Chondrocyte (in vitro differentiated cells): ENCODE results near the gene PTPN2. TPM values are rescaled to one million over a fixed set of nuclear protein-coding genes. Genes with fewer than 3 reads are reported as not detected.

ENCODE experiments used
- DNase-seq: peaks from one replicate; pipeline ENCODE4 v3.0.0; 2021; ENCODE audit warnings: mixed read lengths, low spot score
- H3K27ac Mint-ChIP-seq: one replicate; pipeline ENCODE4 v1.8.0; 2021; ENCODE audit warnings: mild to moderate bottlenecking, moderate library complexity, mixed read lengths; ENCODE audit not compliant: unreplicated experiment
- H3K27me3 Mint-ChIP-seq: 2 replicates; pipeline ENCODE4 v1.8.0; 2021; ENCODE audit warnings: low read depth, mixed read lengths
- H3K36me3 Mint-ChIP-seq: 2 replicates; pipeline ENCODE4 v1.8.0; 2021; ENCODE audit warnings: low read depth, mixed read lengths
- H3K4me1 Mint-ChIP-seq: 2 replicates; pipeline ENCODE4 v1.8.0; 2021; ENCODE audit warnings: low read depth, mild to moderate bottlenecking, mixed read lengths
- H3K4me3 Mint-ChIP-seq: one replicate; pipeline ENCODE4 v1.8.0; 2021; ENCODE audit warnings: mild to moderate bottlenecking, moderate library complexity, mixed read lengths; ENCODE audit not compliant: unreplicated experiment
- H3K9me3 Mint-ChIP-seq: 2 replicates; pipeline ENCODE4 v1.8.0; 2021; ENCODE audit warnings: low read depth, mixed read lengths
- total RNA-seq: library from RNA; stranded (reverse); gene quantifications from 3 replicates; pipeline ENCODE4 v1.2.1, GENCODE V29; 2021
- TF ChIP-seq, protein P1 (sequence below): fragments of 200-600 bp; sonication (generic); IDR thresholded peaks from 2 replicates; pipeline ENCODE4 v1.5.0; 2021; ENCODE audit warnings: antibody characterized with exemption, mild to moderate bottlenecking, moderate library complexity

PTPN2 gene
- total RNA-seq, 1 donor from 2014 or later, result 22.2 TPM

- Mint-ChIP-seq H3K27ac (no peak overlapping the region), H3K36me3 (no peaks in the 10 kb centered on the region), H3K27me3 (no peaks in the 10 kb centered on the region), H3K4me1 (peaks cover 11% of the 10 kb centered on the region), H3K9me3 (no peaks in the 10 kb centered on the region), H3K4me3 (no peak overlapping the region)
- no peak for DNase-seq
- TF ChIP-seq, protein P1, sequence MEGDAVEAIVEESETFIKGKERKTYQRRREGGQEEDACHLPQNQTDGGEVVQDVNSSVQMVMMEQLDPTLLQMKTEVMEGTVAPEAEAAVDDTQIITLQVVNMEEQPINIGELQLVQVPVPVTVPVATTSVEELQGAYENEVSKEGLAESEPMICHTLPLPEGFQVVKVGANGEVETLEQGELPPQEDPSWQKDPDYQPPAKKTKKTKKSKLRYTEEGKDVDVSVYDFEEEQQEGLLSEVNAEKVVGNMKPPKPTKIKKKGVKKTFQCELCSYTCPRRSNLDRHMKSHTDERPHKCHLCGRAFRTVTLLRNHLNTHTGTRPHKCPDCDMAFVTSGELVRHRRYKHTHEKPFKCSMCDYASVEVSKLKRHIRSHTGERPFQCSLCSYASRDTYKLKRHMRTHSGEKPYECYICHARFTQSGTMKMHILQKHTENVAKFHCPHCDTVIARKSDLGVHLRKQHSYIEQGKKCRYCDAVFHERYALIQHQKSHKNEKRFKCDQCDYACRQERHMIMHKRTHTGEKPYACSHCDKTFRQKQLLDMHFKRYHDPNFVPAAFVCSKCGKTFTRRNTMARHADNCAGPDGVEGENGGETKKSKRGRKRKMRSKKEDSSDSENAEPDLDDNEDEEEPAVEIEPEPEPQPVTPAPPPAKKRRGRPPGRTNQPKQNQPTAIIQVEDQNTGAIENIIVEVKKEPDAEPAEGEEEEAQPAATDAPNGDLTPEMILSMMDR, result no peak
Measured at GRCh38 chr18:12754511-12754910, 129.5 kb downstream of the PTPN2 start.

DNA sequence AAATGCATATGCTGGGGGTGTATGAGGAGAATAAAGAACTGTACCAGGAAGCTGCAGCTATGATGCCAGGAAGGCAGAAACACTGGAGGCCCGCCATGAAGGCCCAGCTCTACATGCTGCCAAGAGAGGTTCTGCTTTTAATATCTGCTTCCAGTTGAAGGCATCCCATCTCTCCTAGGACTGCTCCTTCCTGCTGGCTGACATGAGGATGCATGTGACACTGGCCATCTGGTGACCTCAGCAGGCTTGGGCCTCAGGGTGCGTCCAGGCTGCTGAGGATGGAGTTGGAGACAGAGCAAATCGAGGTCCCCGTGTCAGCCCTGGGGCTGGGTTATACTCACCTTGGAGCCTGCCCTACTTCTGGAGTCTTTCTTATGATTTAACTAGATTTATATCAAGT is 132.1 kb downstream of the PTPN2 start:
- Mint-ChIP-seq H3K9me3 (no peaks in the 10 kb centered on the region), H3K27ac (no peak overlapping the region), H3K27me3 (no peaks in the 10 kb centered on the region), H3K36me3 (no peaks in the 10 kb centered on the region), H3K4me1 (peaks cover 26% of the 10 kb centered on the region), H3K4me3 (no peak overlapping the region)
- DNase-seq, result no peak
- TF ChIP-seq, protein P1, result no peak

DNA sequence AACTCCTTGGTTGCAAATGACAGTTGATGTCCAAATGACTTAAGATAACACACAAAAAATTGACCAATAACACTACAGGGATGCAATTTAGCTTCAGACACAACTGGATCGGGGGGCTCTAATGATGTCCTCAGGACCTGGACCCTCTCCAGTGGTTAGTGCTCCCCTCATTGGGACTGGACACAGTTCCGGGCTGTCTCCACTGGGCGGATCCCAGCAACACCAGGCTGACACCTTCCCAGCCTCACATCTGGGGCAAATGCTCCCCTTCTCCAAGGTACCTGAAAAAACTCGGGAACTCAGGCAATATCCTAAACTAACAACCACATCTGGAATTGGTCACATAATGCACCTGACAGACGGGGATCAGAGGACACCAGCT is 132.5 kb downstream of the PTPN2 start:
- no peak overlapping the region for H3K4me3 Mint-ChIP-seq
- no peak for DNase-seq
- peaks cover 26% of the 10 kb centered on the region for H3K4me1 Mint-ChIP-seq
- TF ChIP-seq, protein P1, result no peak
- no peaks in the 10 kb centered on the region for H3K27me3 Mint-ChIP-seq
- H3K27ac Mint-ChIP-seq, result no peak overlapping the region
- H3K9me3 Mint-ChIP-seq, result no peaks in the 10 kb centered on the region
- no peaks in the 10 kb centered on the region for H3K36me3 Mint-ChIP-seq

GRCh38 chr18:12750715-12751502 is 133.1 kb downstream of the PTPN2 start:
- no peaks in the 10 kb centered on the region for H3K36me3 Mint-ChIP-seq
- no peak for DNase-seq
- no peak overlapping the region for H3K4me3 Mint-ChIP-seq
- no peak overlapping the region for H3K27ac Mint-ChIP-seq
- no peaks in the 10 kb centered on the region for H3K27me3 Mint-ChIP-seq
- H3K9me3 Mint-ChIP-seq, result no peaks in the 10 kb centered on the region
- peaks cover 26% of the 10 kb centered on the region for H3K4me1 Mint-ChIP-seq
- TF ChIP-seq, protein P1, result no peak

GRCh38 chr18:12750076-12750714 is 133.8 kb downstream of the PTPN2 start:
- no peaks in the 10 kb centered on the region for H3K27me3 Mint-ChIP-seq

More at GRCh38 chr18:12750076-12750714, 133.8 kb downstream of the PTPN2 start:
- Mint-ChIP-seq H3K4me3 (no peak overlapping the region), H3K9me3 (no peaks in the 10 kb centered on the region), H3K36me3 (no peaks in the 10 kb centered on the region), H3K4me1 (peaks cover 26% of the 10 kb centered on the region), H3K27ac (peak overlapping the region; percentile 15)
- no peak for DNase-seq
- TF ChIP-seq, protein P1, result no peak
